GM12878 (cell line): ENCODE measurements around the gene HSF5. TPM values are rescaled to one million over a fixed set of nuclear protein-coding genes. Genes with fewer than 3 reads are reported as not detected.

Experiments used
- ATAC-seq: fragments of 200-7000 bp; cut with Tn5 transposase; 3 replicates; pipeline ENCODE4 v1.9.1; 2020; ENCODE audit warnings: mild to moderate bottlenecking, moderate library complexity
- BruUV-seq: library from RNA; stranded (reverse); fragments of 400-500 nt; replicated peaks from 2 replicates; lab custom pipeline; 2021; lab: Mats Ljungman, UMichigan
- CTCF ChIA-PET: fragments of 300-600 bp; sonication (Branson Sonifier 250); formaldehyde crosslinking; extraction: SDS; loops from one replicate; lab custom pipeline; 2021; ENCODE audit warnings: inconsistent platforms; lab: Yijun Ruan, JAX
- POLR2A ChIA-PET: fragments of 350-600 bp; formaldehyde crosslinking; extraction: SDS; loops from one replicate; lab custom pipeline; 2021; ENCODE audit warnings: inconsistent platforms; lab: Charles Lee
- RAD21 ChIA-PET: fragments of 300-600 bp; sonication (Branson Sonifier 250); formaldehyde crosslinking; loops from one replicate; lab custom pipeline; 2023; ENCODE audit warnings: antibody characterized with exemption; ENCODE audit not compliant: unreplicated experiment; lab: Charles Lee
- SMC1A ChIA-PET: fragments of 300-600 bp; sonication (Branson Sonifier 250); formaldehyde crosslinking; loops from one replicate; lab custom pipeline; 2023; ENCODE audit not compliant: unreplicated experiment, uncharacterized antibody; lab: Charles Lee
- DNase-seq: peaks from one replicate; pipeline ENCODE4 v3.0.0-alpha.2; 2011; ENCODE audit warnings: low read depth, low spot score
- FAIRE-seq: peaks from 3 replicates; lab custom pipeline; 2011; peaks lifted over from hg19 to GRCh38; lab: Jason Lieb, UNC
- H2AFZ ChIP-seq: 2 replicates; pipeline ENCODE4 v1.6.0; 2011; ENCODE audit warnings: low read depth, low read length, control low read depth; ENCODE audit not compliant: control insufficient read depth
- H3K27ac ChIP-seq: 2 replicates; pipeline ENCODE4 v1.5.1; 2011; ENCODE audit warnings: control low read depth; ENCODE audit not compliant: control insufficient read depth, insufficient read depth
- H3K27me3 ChIP-seq, 2 experiments: replicated peaks in 1 of 2; 2 replicates each; pipeline versions ENCODE4 v1.6.0 to v1.6.1; 2011; ENCODE audit warnings: low read length in 1 of 2; ENCODE audit not compliant: control insufficient read depth in 2 of 2, insufficient read depth in 2 of 2
- H3K36me3 ChIP-seq, 2 experiments: 2 replicates each; pipeline ENCODE4 v1.5.1; 2011; ENCODE audit warnings: low read length in 1 of 2; ENCODE audit not compliant: control insufficient read depth in 2 of 2, insufficient read depth in 2 of 2
- H3K4me1 ChIP-seq: 2 replicates; pipeline ENCODE4 v1.6.1; 2011; ENCODE audit warnings: mild to moderate bottlenecking, low read length, moderate library complexity, mixed read lengths; ENCODE audit not compliant: control insufficient read depth, insufficient read depth
- H3K4me2 ChIP-seq: 2 replicates; pipeline ENCODE4 v1.6.0; 2011; ENCODE audit warnings: control low read depth; ENCODE audit not compliant: control insufficient read depth, insufficient read depth
- H3K4me3 ChIP-seq: fragments of 200-600 bp; sonication (generic); 2 replicates; pipeline ENCODE4 v1.5.1; 2016
- H3K79me2 ChIP-seq: 2 replicates; pipeline ENCODE4 v1.6.0; 2011; ENCODE audit warnings: low read length; ENCODE audit not compliant: control insufficient read depth, insufficient read depth
- H3K9ac ChIP-seq: 2 replicates; pipeline ENCODE4 v1.8.0; 2011; ENCODE audit warnings: low read length, control low read depth, mixed read lengths; ENCODE audit not compliant: control insufficient read depth, insufficient read depth
- H3K9me3 ChIP-seq: replicated peaks from 3 replicates; pipeline ENCODE4 v1.5.1; 2011; ENCODE audit warnings: mild to moderate bottlenecking, low read length; ENCODE audit not compliant: control insufficient read depth, insufficient read depth
- H4K20me1 ChIP-seq: 2 replicates; pipeline ENCODE4 v1.6.0; 2011; ENCODE audit not compliant: control insufficient read depth, insufficient read depth
- ASH2L ChIP-seq: fragments of 300-600, 200-600 bp; sonication (generic); IDR thresholded peaks from 2 replicates; pipeline ENCODE4 v1.6.1; 2017; ENCODE audit warnings: low read depth, mild to moderate bottlenecking, borderline replicate concordance
- CBX5 ChIP-seq: sonication (generic); IDR thresholded peaks from 2 replicates; pipeline ENCODE4 v1.6.1; 2016; ENCODE audit warnings: low read depth, moderate library complexity, mild to moderate bottlenecking, inconsistent platforms
- EGR1 ChIP-seq, 2 experiments: IDR thresholded peaks; 1 replicate in 1 of 2; 2 replicates in 1 of 2; pipeline ENCODE4 v1.6.1; 2011 to 2012; ENCODE audit warnings: low read depth in 2 of 2, low read length in 2 of 2, borderline replicate concordance in 1 of 2, mild to moderate bottlenecking in 1 of 2, moderate library complexity in 1 of 2
- FOXM1 ChIP-seq: IDR thresholded peaks from 2 replicates; pipeline ENCODE4 v1.6.1; 2012; ENCODE audit warnings: low read depth, mild to moderate bottlenecking, inconsistent platforms, low read length, moderate library complexity
- MEF2B ChIP-seq: fragments of 450-650 bp; IDR thresholded peaks from 2 replicates; pipeline ENCODE4 v1.6.1; 2018; ENCODE audit warnings: mild to moderate bottlenecking, moderate library complexity; ENCODE audit not compliant: partially characterized antibody, poor library complexity, severe bottlenecking
- NFYB ChIP-seq: IDR thresholded peaks from 2 replicates; pipeline ENCODE4 v1.6.1; 2011; ENCODE audit warnings: low read depth, mild to moderate bottlenecking, low read length, improper control_type of control experiment, moderate library complexity; ENCODE audit not compliant: insufficient read depth
- PML ChIP-seq: IDR thresholded peaks from 2 replicates; pipeline ENCODE4 v1.6.1; 2012; ENCODE audit warnings: low read length, inconsistent platforms
- POLR2A ChIP-seq: IDR thresholded peaks from 2 replicates; pipeline ENCODE4 v1.6.1; 2011; ENCODE audit warnings: low read depth, mild to moderate bottlenecking, low read length
- SIX5 ChIP-seq: IDR thresholded peaks from 2 replicates; pipeline ENCODE4 v1.6.1; 2011; ENCODE audit warnings: mild to moderate bottlenecking, low read depth, low read length, moderate library complexity; ENCODE audit not compliant: severe bottlenecking
- SMAD1 ChIP-seq: fragments of 450-650 bp; IDR thresholded peaks from 2 replicates; pipeline ENCODE4 v1.6.1; 2018; ENCODE audit warnings: mild to moderate bottlenecking, low read depth; ENCODE audit not compliant: partially characterized antibody
- SREBF1 ChIP-seq: IDR thresholded peaks from 2 replicates; pipeline ENCODE4 v1.6.1; 2012; ENCODE audit warnings: mild to moderate bottlenecking, low read length
- WGBS: methylation state at CpG from one replicate; pipeline ENCODE4 v1.1.6; 2016; ENCODE audit warnings: low lambda C conversion rate; ENCODE audit not compliant: insufficient replicate concordance, insufficient coverage; ENCODE audit errors: missing lambda C conversion rate; 5-methylcytosine and 5-hydroxymethylcytosine counted together
- in situ Hi-C: fragments of 300-500 bp; cut with MboI; formaldehyde crosslinking; loops from 9 replicates; pipeline ENCODE4 v1.14.3; 2018; ENCODE audit warnings: mixed read lengths
- intact Hi-C: fragments of 100-400 bp; cut with micrococcal nuclease; formaldehyde crosslinking; loops from one replicate; pipeline ENCODE4 v1.14.2; 2022; ENCODE audit not compliant: unreplicated experiment
- polyA plus RNA-seq, 11 experiments: library from polyadenylated mRNA; depleted of rRNA in 4 of 11; unstranded in 6 of 11; stranded (reverse) in 5 of 11; fragments of >200 nt; fragmentation: Nextera tagmentation in 4 of 11; fragmentation: Illumina TruSeq in 1 of 11; extraction: Ambion mirVana in 4 of 11; extraction: Trizol in 1 of 11; gene quantifications; 1 replicate in 1 of 11; 2 replicates in 10 of 11; pipeline versions ENCODE4 v1.2.1 to v1.2.3, GENCODE V29; 2011 to 2016; ENCODE audit warnings: inconsistent platforms in 2 of 11, missing spikeins in 2 of 11, low read depth in 1 of 11
- total RNA-seq, 4 experiments: library from RNA; depleted of rRNA in 3 of 4; stranded (reverse); fragments of >200 nt in 3 of 4; fragmentation: Illumina TruSeq in 1 of 4; extraction: Trizol in 1 of 4; gene quantifications; 2 replicates each; pipeline versions ENCODE4 v1.2.1 to v1.2.3, GENCODE V29; 2013 to 2021
- TF ChIP-seq, protein P1 (sequence below): IDR thresholded peaks from 2 replicates; pipeline ENCODE4 v1.6.1; 2011; ENCODE audit warnings: mild to moderate bottlenecking, low read depth, low read length, moderate library complexity; ENCODE audit not compliant: insufficient replicate concordance

HSF5 gene
- total and polyA plus RNA-seq, 10 of the 15 experiments (the other 5 are each of a cell fraction or from before 2014, with no cell fraction given) = 0.02 to 0.18 (median 0.06) TPM; not detected in 4

DNA sequence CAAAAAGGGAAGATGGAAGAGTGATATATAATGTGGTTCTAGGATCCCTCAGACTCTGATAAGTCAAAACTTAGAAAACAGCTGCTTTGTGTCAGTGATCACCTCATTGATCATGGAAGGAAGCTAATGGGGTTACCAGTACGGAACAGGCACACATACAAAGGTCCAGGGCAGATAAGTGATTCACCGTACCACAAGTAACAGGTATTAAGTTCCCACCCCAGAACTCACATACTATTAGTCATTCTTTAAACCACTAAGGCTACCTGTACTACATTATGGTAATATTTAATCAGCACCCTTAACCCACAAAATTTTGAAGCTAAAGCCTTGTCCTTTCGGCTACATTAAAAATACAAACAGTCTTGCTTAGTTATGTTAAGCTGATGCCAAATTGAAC, 88.2 kb downstream of the HSF5 start:
- no peak for FAIRE-seq

More for the DNA sequence above, 88.2 kb downstream of the HSF5 start:
- H3K9ac ChIP-seq = no peak overlapping the region
- ChIA-PET POLR2A (interaction anchor here (0.5 to 2.1 kb wide), 3 partner anchors 13 to 63 kb away, joined by 4 to 6 read pairs (median 6); no protein-coding TSS in a partner anchor), CTCF (interaction anchor here (0.6 to 1.8 kb wide), 10 partner anchors 10 to 106 kb away, joined by 3 to 5 read pairs (median 3); partner anchors contain the start of gene SUPT4H1), RAD21 (interaction anchor here (1.0 to 1.6 kb wide), 2 partner anchors 18 to 56 kb away, joined by 3 to 4 read pairs; partner anchors contain the start of gene RNF43), SMC1A (interaction anchor here (0.7 to 2.0 kb wide), 9 partner anchors 9 to 56 kb away, joined by 3 to 9 read pairs (median 4); partner anchors contain the start of genes RNF43 and SUPT4H1)
- H3K4me1 ChIP-seq = no peaks in the 10 kb centered on the region
- DNase-seq (no peak), ATAC-seq (no peak)
- BruUV-seq = no TSS peak
- intact Hi-C loops (no loop called here), in situ Hi-C loops (no loop called here)
- peaks cover 10% of the 10 kb centered on the region for H3K79me2 ChIP-seq
- H3K27ac ChIP-seq = no peak overlapping the region
- no peaks in the 10 kb centered on the region for H4K20me1 ChIP-seq
- H3K9me3 ChIP-seq = no peaks in the 10 kb centered on the region
- no peaks in the 10 kb centered on the region for H3K36me3 ChIP-seq
- no peaks in the 10 kb centered on the region; a peak in 1 of 4 replicates for H3K27me3 ChIP-seq
- 69% methylated on average over 3 of the region's 3 CpGs for WGBS
- no peak overlapping the region for H2AFZ ChIP-seq
- TF ChIP-seq FOXM1 (no peak), CBX5 (no peak), NFYB (no peak), PML (no peak), SIX5 (no peak), SREBF1 (no peak), MEF2B (no peak), POLR2A (no peak), ASH2L (no peak), SMAD1 (no peak), EGR1 (IDR thresholded peaks at IDR 0.05; ENCODE audit: borderline replicate concordance in 1 of 2, low read depth in 2 of 2, low read length in 2 of 2) (no peak)
- TF ChIP-seq, protein P1, sequence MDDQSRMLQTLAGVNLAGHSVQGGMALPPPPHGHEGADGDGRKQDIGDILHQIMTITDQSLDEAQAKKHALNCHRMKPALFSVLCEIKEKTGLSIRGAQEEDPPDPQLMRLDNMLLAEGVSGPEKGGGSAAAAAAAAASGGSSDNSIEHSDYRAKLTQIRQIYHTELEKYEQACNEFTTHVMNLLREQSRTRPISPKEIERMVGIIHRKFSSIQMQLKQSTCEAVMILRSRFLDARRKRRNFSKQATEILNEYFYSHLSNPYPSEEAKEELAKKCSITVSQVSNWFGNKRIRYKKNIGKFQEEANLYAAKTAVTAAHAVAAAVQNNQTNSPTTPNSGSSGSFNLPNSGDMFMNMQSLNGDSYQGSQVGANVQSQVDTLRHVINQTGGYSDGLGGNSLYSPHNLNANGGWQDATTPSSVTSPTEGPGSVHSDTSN = no peak
- H3K4me2 ChIP-seq = no peak overlapping the region
- no peak overlapping the region for H3K4me3 ChIP-seq
